HG03432 (cell line): ENCODE results near the gene DUSP16.
"Not testable (repeated sequence)": the region's sequence is repeated elsewhere in the genome, so short reads cannot be mapped to it uniquely, and the experiment has no call there.

ENCODE experiments used
- ATAC-seq: cut with Tn5 transposase; IDR thresholded peaks from one replicate; pipeline ENCODE4 v1.9.1; 2021; ENCODE audit warnings: mild to moderate bottlenecking, moderate library complexity; ENCODE audit not compliant: unreplicated experiment

Gene DUSP16

GRCh38 chr12:12562585-12563261 is at the start of gene DUSP16:
TSS of gene DUSP16 (minus strand) at chr12:12562863. CDS start at chr12:12521098, 41,765 bp downstream.
- ATAC-seq = peak; percentile 85

GRCh38 chr12:12612358-12612757 is 49.7 kb upstream of the DUSP16 start:
- no peak for ATAC-seq

- ATAC-seq = peak; percentile 82
These were observed 49.0 kb upstream of the DUSP16 start, which contains the start of gene CREBL2 for GRCh38 chr12:12611512-12612306. TSS of gene CREBL2 (plus strand) at chr12:12611876. CDS start at chr12:12612173, 297 bp downstream.

GRCh38 chr12:12610711-12611110 is 48.0 kb upstream of the DUSP16 start:
- ATAC-seq = no peak

- ATAC-seq = no peak
These were observed 47.0 kb upstream of the DUSP16 start for GRCh38 chr12:12609692-12610091.

GRCh38 chr12:12608557-12608957 is 45.9 kb upstream of the DUSP16 start:
- no peak for ATAC-seq

GRCh38 chr12:12606781-12607589 is 44.3 kb upstream of the DUSP16 start:
- ATAC-seq = peak; percentile 36

- no peak for ATAC-seq
These were observed 42.1 kb upstream of the DUSP16 start for GRCh38 chr12:12604740-12605139.

GRCh38 chr12:12600659-12601058 is 38.0 kb upstream of the DUSP16 start:
- ATAC-seq = no peak

- ATAC-seq = no peak
These were observed 37.3 kb upstream of the DUSP16 start for GRCh38 chr12:12599750-12600643.

- ATAC-seq = no peak
These were observed 36.2 kb upstream of the DUSP16 start for GRCh38 chr12:12598864-12599263.

- ATAC-seq = not testable (repeated sequence)
These were observed 33.9 kb upstream of the DUSP16 start for GRCh38 chr12:12596598-12596997.

- ATAC-seq = not testable (repeated sequence)
These were observed 33.3 kb upstream of the DUSP16 start for GRCh38 chr12:12595929-12596328.

GRCh38 chr12:12592930-12593329 is 30.3 kb upstream of the DUSP16 start:
- ATAC-seq = no peak

GRCh38 chr12:12590961-12591360 is 28.3 kb upstream of the DUSP16 start:
- no peak for ATAC-seq

GRCh38 chr12:12588436-12588835 is 25.8 kb upstream of the DUSP16 start:
- not testable (repeated sequence) for ATAC-seq

- no peak for ATAC-seq
These were observed 25.2 kb upstream of the DUSP16 start for GRCh38 chr12:12587878-12588277.

GRCh38 chr12:12586879-12587675 is 24.4 kb upstream of the DUSP16 start:
- ATAC-seq = no peak

- no peak for ATAC-seq
These were observed 22.6 kb upstream of the DUSP16 start for GRCh38 chr12:12585115-12585863.
